ENCODE measurements around the gene SPIB. TPM values are rescaled to one million over a fixed set of nuclear protein-coding genes. Genes with fewer than 3 reads are reported as not detected.
A peak's percentile ranks its signal among the peaks of the same experiment; 100 is the strongest.

SPIB gene
- total RNA-seq, 1 donor from 2014 or later: not detected

DNA sequence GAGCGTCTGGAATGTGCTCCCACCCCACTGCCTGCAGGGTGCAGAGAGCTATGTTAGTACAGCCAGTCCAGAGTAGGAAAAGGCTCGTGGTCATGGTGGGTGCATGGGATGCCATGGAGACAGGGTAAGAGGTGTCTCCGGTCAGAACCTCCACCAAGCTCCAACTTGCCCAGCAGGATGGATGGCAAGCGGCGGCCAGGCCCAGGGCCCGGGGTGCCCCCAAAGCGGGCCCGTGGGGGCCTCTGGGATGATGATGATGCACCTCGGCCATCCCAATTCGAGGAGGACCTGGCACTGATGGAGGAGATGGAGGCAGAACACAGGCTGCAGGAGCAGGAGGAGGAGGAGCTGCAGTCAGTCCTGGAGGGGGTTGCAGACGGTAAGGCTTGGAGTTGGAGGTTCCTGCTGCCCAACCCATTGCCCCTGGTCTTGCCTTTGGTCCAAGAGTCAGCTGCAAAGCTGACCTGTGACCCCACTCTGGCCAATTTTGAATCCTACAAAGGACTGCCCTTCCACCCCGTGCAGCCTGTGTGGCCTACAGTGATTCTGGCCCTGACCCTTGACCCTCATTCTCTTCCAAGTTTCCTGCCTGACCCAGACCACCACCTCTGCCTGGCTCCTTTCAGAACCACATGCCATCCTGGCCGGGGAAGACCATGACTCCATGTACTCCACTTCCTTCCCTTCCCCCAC lies 19.9 kb upstream of the SPIB start:
- no peaks in the 10 kb centered on the region for H3K27me3 ChIP-seq (ENCODE audit: control insufficient read depth, insufficient read depth, low read length)
- H3K4me3 ChIP-seq (ENCODE audit: low read depth, low read length): no peak overlapping the region
- DNase-seq (ENCODE audit: low read depth): no peak
- H3K36me3 ChIP-seq (ENCODE audit: control insufficient read depth, insufficient read depth, low read length): no peaks in the 10 kb centered on the region
- TF ChIP-seq, protein P1, sequence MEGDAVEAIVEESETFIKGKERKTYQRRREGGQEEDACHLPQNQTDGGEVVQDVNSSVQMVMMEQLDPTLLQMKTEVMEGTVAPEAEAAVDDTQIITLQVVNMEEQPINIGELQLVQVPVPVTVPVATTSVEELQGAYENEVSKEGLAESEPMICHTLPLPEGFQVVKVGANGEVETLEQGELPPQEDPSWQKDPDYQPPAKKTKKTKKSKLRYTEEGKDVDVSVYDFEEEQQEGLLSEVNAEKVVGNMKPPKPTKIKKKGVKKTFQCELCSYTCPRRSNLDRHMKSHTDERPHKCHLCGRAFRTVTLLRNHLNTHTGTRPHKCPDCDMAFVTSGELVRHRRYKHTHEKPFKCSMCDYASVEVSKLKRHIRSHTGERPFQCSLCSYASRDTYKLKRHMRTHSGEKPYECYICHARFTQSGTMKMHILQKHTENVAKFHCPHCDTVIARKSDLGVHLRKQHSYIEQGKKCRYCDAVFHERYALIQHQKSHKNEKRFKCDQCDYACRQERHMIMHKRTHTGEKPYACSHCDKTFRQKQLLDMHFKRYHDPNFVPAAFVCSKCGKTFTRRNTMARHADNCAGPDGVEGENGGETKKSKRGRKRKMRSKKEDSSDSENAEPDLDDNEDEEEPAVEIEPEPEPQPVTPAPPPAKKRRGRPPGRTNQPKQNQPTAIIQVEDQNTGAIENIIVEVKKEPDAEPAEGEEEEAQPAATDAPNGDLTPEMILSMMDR (IDR thresholded peaks at IDR 0.05; ENCODE audit: insufficient read depth, low read length, poor library complexity, severe bottlenecking): no peak

DNA sequence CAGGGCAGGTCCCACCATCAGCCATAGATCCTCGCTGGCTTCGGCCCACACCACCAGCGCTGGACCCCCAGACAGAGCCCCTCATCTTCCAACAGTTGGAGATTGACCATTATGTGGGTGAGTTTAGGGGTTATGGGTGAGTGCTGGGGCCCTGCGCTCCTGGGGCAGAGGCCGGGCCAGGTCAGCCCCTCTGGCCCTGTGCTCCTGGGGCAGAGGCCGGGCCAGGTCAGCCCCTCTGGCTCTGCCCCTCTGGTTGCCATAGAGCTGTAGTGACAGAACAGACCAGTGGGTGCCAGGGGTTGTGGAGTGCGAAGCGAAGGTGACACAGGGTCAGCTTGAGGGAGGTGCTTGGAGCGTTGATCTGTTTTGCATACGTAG lies 19.4 kb upstream of the SPIB start:
- TF ChIP-seq, protein P1 (IDR thresholded peaks at IDR 0.05; ENCODE audit: insufficient read depth, low read length, poor library complexity, severe bottlenecking): no peak
- no peaks in the 10 kb centered on the region for H3K36me3 ChIP-seq (ENCODE audit: control insufficient read depth, insufficient read depth, low read length)
- no peak for DNase-seq (ENCODE audit: low read depth)
- no peaks in the 10 kb centered on the region for H3K27me3 ChIP-seq (ENCODE audit: control insufficient read depth, insufficient read depth, low read length)
- no peak overlapping the region for H3K4me3 ChIP-seq (ENCODE audit: low read depth, low read length)

DNA sequence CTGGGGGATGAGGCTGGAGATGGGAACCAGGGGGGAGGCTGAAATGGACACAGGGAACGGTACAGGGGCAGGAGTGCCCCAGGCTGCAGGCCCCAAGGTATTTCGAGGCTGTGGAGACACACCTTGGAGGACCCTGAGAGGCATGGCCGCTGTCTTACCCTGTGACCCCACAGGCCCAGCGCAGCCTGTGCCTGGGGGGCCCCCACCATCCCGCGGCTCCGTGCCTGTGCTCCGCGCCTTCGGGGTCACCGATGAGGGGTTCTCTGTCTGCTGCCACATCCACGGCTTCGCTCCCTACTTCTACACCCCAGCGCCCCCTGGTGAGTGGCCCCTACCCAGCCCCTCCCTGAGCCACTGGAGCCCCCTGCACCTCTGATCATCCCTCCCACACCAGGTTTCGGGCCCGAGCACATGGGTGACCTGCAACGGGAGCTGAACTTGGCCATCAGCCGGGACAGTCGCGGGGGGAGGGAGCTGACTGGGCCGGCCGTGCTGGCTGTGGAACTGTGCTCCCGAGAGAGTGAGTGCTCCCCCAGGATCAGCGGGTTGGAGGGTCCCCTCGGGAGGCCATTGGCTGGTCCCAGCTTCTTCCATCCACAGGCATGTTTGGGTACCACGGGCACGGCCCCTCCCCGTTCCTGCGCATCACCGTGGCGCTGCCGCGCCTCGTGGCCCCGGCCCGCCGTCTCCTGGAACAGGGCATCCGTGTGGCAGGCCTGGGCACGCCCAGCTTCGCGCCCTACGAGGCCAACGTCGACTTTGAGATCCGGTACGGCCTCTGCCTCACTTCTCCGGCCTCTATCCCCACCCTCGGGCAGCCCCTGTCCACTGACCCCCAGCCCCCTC lies 16.9 kb upstream of the SPIB start:
- H3K27me3 ChIP-seq (ENCODE audit: control insufficient read depth, insufficient read depth, low read length): no peaks in the 10 kb centered on the region
- no peak for DNase-seq (ENCODE audit: low read depth)
- no peaks in the 10 kb centered on the region for H3K36me3 ChIP-seq (ENCODE audit: control insufficient read depth, insufficient read depth, low read length)
- TF ChIP-seq, protein P1 (IDR thresholded peaks at IDR 0.05; ENCODE audit: insufficient read depth, low read length, poor library complexity, severe bottlenecking): peak; percentile 13
- no peak overlapping the region for H3K4me3 ChIP-seq (ENCODE audit: low read depth, low read length)

DNA sequence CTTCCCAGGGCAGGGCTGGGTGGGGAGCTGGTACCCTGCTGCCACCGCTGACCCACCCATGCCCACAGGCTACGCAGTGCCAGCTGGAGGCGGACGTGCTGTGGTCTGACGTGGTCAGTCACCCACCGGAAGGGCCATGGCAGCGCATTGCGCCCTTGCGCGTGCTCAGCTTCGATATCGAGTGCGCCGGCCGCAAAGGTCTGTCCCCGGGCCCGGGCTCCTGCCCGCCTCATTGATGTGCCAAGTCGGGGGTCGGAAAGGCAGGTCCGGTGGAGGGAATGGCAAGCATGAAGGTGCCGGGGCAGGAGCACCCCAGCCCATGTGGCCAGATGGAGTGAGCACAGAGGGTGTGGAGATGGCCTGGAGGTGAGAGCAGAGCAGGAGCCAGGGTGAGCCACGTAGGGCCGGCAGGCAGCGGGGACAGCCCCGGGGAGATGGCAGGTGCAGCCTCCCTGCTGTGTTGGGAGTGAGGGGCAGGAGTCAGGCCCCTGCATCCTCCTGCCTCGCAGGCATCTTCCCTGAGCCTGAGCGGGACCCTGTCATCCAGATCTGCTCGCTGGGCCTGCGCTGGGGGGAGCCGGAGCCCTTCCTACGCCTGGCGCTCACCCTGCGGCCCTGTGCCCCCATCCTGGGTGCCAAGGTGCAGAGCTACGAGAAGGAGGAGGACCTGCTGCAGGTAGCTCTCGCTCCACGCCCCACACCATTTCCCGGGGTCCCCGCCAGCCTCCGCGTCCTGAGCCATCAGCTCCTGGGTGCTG lies 16.0 kb upstream of the SPIB start:
- TF ChIP-seq, protein P1 (IDR thresholded peaks at IDR 0.05; ENCODE audit: insufficient read depth, low read length, poor library complexity, severe bottlenecking): no peak
- Histone ChIP-seq H3K4me3 (ENCODE audit: low read depth, low read length) (no peak overlapping the region), H3K27me3 (ENCODE audit: control insufficient read depth, insufficient read depth, low read length) (no peaks in the 10 kb centered on the region), H3K36me3 (ENCODE audit: control insufficient read depth, insufficient read depth, low read length) (no peaks in the 10 kb centered on the region)
- DNase-seq (ENCODE audit: low read depth): no peak

DNA sequence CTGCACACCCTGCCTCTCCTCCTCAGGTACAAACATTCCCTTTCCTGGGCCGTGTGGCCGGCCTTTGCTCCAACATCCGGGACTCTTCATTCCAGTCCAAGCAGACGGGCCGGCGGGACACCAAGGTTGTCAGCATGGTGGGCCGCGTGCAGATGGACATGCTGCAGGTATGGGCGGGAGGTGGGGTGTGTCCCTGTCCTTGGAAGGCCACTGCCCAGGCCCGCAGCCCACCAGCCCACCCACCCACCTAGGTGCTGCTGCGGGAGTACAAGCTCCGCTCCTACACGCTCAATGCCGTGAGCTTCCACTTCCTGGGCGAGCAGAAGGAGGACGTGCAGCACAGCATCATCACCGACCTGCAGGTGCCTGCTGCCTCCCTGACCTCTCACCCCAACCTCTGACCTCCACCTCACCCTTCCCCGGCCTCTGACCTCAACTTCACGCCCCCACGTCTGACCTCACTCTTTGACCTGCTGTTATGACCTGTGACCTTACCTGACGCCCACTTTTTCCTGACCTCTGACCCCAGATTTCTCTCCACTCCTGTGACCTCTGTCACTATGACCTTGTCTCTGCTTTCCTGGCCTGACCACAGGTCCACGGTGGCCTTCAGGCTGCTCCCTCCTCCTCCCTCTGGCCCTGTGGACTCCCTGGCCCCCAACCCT lies 12.4 kb upstream of the SPIB start:
- H3K36me3 ChIP-seq (ENCODE audit: control insufficient read depth, insufficient read depth, low read length): no peaks in the 10 kb centered on the region
- no peaks in the 10 kb centered on the region for H3K27me3 ChIP-seq (ENCODE audit: control insufficient read depth, insufficient read depth, low read length)
- no peak overlapping the region for H3K4me3 ChIP-seq (ENCODE audit: low read depth, low read length)
- TF ChIP-seq, protein P1 (IDR thresholded peaks at IDR 0.05; ENCODE audit: insufficient read depth, low read length, poor library complexity, severe bottlenecking): no peak
- no peak for DNase-seq (ENCODE audit: low read depth)

Data from kidney epithelial cell (primary cell).